Bladder microvascular endothelial cell (primary cell): ENCODE results near the gene KRT81. TPM values are rescaled to one million over a fixed set of nuclear protein-coding genes. Genes with fewer than 3 reads are reported as not detected.

Experiments used
- total RNA-seq: library from RNA; depleted of rRNA; stranded (reverse); fragments of >200 nt; gene quantifications from 2 replicates; pipeline ENCODE4 v1.2.3, GENCODE V29; 2014

Gene KRT81
- total RNA-seq: not detected in 2 replicates

GRCh38 chr12:52291267-52291935, at the start of gene KRT81:
TSS of gene KRT81 (minus strand) at chr12:52291534. CDS start at chr12:52291465, 69 bp downstream.

DNA sequence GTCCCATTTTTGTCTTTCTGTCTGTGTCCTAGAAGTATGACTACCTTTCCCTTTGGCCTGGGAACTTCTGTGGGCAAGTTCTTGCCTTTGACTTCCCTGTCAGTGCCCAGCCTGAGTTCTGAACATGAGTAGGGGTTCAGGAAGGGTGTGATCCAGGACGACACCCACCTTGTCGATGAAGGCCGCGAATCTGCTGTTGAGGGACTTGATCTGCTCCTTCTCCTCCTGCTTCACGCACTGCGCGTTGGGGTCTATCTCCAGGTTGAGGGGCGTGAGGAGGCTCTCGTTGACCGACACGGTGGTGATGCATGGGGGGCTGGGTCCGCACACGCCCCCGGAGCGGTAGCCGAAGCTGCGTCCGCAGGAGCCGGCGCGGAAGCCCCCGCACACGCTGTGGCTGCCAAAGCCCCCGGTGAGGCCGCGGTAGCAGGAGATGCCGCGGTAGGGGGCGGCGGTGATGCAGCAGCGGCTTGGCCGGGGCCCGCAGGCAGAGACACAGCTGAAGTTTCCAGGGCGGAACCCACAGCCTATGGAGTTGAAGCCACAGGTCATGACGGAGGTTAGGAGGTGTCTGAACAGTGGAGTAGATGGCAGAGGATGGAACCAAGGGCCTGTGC, 29.6 kb upstream of the KRT81 start, which contains the start of gene KRT83:
KRT83 (minus strand) TSS at position 615 of the 617 bp plus-strand sequence; CDS start at position 552, 63 bp downstream.

DNA sequence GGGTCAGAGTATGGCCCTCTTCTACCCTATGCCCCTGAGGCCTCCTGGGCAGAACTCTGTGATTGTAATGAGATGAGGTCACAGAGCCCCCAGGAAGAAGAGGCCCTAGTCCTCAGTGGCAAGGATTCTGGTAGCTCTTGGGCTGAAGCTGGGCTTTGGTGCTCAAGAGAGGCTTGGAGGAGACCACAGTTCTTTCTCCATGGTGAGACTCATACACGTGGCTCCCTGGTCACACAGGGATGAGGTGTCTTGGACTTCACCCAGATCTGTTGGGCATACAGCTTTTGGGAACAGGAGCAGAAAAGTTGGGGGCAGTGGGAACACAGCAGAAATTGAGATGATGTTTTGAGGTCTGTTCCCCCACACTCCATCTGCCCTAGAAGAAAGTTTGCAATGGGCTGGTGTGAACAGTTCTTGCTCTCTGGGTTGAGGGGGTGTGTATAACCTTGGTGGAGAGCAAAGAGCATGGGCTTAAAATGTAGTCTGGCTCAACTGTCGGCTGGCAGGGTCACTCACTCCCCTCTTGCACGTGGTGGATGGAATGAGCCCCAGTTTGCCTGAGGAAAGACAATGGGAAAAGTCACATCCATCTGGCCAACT, 16.7 kb downstream of the KRT81 start, which contains the start of gene KRT86:
KRT86 (plus strand) TSS at position 125 of the 600 bp plus-strand sequence. CDS start 27,272 bp downstream, outside the sequence.

Other genes starting within 250 kb of the KRT81 start
- 0.49 and 0.94 TPM in 2 replicates for gene NR4A1, start 240.1 kb downstream of the KRT81 start, total RNA-seq
- gene ATG101, start 221.6 kb downstream of the KRT81 start, total RNA-seq: 70.1 and 82.4 TPM in 2 replicates
- gene SMIM41, start 211.8 kb downstream of the KRT81 start, total RNA-seq: under 0.01 and 0.13 TPM in 2 replicates
- 0.16 and 1.0 TPM in 2 replicates for gene KRT80, start 99.5 kb downstream of the KRT81 start, total RNA-seq
- gene KRT7, start 58.3 kb downstream of the KRT81 start, total RNA-seq: 55.5 and 66.4 TPM in 2 replicates
- 0.16 TPM in 1 of 2 replicates, not detected in the other for gene KRT86, start 16.9 kb downstream of the KRT81 start, total RNA-seq
- not detected in 2 replicates for gene KRT83, start 29.9 kb upstream of the KRT81 start, total RNA-seq
- not detected in 2 replicates for gene KRT85, start 75.9 kb upstream of the KRT81 start, total RNA-seq
- gene KRT84, start 94.1 kb upstream of the KRT81 start, total RNA-seq: not detected in 2 replicates
- not detected in 2 replicates for gene KRT82, start 114.8 kb upstream of the KRT81 start, total RNA-seq
- not detected in 2 replicates for gene KRT75, start 142.8 kb upstream of the KRT81 start, total RNA-seq
- 0.13 and 0.32 TPM in 2 replicates for gene KRT6B, start 160.6 kb upstream of the KRT81 start, total RNA-seq
- gene KRT6C, start 182.3 kb upstream of the KRT81 start, total RNA-seq: not detected in 2 replicates
- 0.76 and 0.97 TPM in 2 replicates for gene KRT6A, start 201.7 kb upstream of the KRT81 start, total RNA-seq
- 0.31 and 0.65 TPM in 2 replicates for gene KRT5, start 228.9 kb upstream of the KRT81 start, total RNA-seq